HG02623 (cell line): ENCODE results near the gene L1TD1.
"Not testable (repeated sequence)": the region's sequence is repeated elsewhere in the genome, so short reads cannot be mapped to it uniquely, and the experiment has no call there.

Experiments
- ATAC-seq: cut with Tn5 transposase; IDR thresholded peaks from one replicate; pipeline ENCODE4 v1.9.1; 2021; ENCODE audit warnings: moderate library complexity; ENCODE audit not compliant: unreplicated experiment

The L1TD1 gene

DNA sequence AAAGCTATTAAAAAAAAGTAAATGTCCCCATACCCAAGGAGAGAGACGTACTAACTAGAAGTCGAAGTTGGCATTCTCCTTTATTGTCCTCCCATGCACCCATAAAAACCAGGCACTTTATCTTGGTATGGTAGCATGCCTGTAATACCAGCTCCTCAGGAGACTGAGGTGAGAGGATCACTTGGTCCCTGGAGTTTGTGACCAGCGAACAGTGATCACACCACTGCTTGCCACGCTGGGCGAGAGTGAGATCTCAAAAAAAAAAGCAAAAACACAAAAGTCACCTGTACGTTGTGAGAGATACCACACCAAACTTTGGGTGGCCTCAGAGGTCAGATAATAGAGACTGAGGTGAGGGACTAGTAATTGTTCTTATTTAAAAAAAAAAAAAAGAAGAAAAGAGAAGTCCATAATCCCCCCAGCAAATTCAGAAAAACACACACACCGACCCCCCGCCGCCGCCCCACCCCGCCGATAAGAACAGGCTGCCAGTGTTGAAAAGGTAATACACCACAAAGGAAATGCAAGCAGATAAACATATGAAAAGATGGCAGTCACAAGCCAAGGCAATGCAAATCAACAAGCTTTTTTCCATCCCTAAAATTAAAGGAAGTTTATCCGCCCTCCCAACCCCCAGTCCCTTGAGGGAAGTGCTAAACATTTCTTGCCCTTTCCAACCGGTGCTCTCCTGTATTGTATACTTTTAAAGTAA is 3.6 kb downstream of the L1TD1 start:
- no peak for ATAC-seq

- ATAC-seq = no peak
Measured at GRCh38 chr1:62198781-62199125, 4.1 kb downstream of the L1TD1 start.

- ATAC-seq = no peak
Measured at GRCh38 chr1:62207187-62207586, 12.5 kb downstream of the L1TD1 start.

GRCh38 chr1:62208087-62208486 is 13.4 kb downstream of the L1TD1 start:
- no peak for ATAC-seq

DNA sequence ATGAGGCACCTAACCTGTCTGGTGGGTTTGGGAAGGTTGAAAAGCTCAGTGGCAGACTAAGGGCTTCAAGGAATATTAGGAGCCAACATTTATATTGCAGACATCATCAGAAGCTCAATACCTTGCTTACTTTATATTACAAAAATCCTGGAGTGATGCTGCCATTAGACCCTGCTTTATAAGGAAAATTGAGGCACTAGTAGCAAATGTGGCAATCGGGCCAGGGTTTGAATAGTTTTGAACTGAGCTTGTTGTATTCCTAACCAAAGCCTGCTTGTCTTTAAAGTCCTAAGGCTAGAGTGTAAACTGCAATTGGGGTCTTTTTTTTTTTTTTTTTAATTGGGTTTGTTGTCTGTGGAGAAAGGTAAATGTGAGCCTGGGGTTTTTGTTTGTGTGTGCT is 14.3 kb downstream of the L1TD1 start:
- ATAC-seq = no peak

GRCh38 chr1:62209931-62210595 is 15.4 kb downstream of the L1TD1 start:
- no peak for ATAC-seq

DNA sequence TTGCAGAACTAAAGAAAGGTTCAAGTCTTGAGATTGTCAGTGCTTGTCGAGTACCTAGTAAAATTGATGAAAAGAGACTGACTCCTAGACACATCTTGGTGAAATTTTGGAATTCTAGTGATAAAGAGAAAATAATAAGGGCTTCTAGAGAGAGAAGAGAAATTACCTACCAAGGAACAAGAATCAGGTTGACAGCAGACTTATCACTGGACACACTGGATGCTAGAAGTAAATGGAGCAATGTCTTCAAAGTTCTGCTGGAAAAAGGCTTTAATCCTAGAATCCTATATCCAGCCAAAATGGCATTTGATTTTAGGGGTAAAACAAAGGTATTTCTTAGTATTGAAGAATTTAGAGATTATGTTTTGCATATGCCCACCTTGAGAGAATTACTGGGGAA is 16.3 kb downstream of the L1TD1 start:
- no peak for ATAC-seq

DNA sequence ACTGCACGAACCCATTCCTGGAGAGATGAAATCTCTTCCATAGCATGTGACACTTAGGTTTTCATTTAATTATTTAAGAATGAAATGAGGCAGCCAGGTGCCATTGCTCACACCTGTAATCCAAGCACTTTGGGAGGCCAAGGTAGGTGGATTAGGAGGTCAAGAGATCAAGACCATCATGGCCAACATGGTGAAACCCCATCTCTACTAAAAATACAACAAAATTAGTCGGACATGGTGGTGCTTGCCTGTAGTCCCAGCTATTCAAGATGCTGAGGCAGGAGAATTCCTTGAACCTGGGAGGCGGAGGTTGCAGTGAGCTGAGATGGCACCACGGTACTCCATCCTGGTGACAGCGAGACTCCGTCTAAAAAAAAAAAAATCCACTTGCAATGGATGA is 17.8 kb downstream of the L1TD1 start:
- ATAC-seq = no peak

DNA sequence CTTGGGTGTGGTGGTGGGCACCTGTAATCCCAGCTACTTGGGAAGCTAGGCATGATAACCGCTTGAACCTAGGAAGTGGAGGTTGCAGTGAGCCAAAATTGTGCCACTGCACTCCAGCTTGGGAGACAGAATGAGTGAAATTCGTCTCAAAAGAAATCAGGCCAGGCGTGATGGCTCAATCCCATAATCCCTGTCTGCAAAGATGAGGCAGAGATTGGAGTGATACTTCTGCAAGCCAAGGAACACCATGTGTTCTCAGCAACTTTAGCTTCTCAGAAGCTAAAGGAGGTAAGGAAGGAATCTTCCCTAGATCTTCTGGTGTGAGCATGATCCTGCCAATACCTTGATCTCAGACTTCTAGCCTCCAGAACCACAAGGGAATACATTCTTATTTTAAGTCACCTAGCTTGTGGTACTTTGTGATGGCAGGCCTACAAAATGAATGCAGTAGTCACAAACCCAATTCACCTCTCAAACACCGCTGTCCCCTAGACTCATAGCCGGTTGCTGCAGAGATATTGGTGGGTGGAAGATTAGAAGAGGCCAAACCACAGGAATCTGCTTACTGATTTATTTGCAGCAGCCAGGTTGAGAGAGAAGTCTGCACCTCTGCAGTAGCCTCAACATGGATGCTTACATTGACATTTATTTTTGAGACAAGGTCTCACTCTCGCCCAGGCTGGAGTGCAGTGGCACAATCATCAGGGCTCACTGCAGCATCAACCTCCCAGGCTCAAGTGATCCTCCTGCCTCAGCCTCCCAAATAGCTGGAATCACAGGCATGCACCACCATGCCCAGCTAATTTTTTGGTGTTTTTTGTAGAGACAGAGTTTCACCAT is 18.6 kb downstream of the L1TD1 start:
- no peak for ATAC-seq

DNA sequence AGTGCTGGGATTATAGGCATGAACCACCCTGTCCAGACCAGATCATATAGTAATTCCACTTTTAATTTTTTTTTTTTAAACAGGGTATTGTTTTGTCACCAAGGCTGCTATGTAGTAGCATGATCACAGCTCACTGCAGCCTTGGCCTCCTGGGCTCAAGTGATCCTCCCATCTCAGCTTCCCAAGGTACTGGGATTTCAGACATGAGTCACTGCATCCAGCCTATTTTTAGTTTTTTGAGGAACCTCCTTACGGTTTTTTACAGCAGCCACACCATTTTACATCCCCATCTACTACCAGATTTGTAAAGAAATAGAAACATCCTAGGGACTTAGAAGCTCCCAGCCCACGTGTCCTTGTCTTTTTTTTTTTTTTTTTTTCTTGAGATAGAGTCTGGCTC is 24.0 kb downstream of the L1TD1 start:
- no peak for ATAC-seq

DNA sequence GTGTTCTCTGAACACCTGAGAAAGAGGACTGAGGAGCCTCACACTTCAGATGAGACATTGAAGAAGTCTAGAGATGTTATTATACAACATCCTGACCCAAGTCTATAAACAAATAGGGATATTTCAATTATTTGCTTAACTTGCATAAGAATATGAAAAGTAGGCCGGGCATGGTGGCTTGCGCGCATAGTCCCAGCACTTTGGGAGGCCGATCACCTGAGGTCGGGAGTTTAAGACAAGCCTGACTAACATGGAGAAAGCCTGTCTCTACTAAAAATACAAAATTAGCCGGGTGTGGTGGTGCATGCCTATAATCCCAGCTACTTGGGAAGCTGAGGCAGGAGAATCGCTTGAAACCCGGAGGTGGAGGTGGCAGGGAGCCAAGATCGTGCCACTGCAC is 25.8 kb downstream of the L1TD1 start:
- ATAC-seq = not testable (repeated sequence)

DNA sequence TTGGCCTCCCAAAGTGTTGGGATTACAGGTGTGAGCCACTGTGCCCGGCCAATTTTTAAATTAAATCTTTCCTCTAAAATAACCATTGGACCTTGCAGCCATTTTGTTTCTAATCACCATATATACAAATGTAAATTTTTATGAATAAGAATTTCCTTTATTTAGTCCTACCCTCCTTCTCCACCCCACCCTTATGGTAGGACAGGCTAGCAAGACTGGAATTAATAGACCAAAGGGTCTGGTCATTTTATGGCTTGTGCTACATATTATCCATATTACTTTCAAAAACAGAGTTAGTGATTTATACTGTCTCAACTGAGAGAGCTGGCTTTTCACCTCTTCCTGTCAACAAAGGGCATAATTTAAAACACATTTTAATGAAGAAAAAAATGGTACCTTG is 26.5 kb downstream of the L1TD1 start:
- ATAC-seq = no peak

- ATAC-seq = no peak
Measured at GRCh38 chr1:62222321-62222720, 27.7 kb downstream of the L1TD1 start.

GRCh38 chr1:62224182-62224581 is 29.5 kb downstream of the L1TD1 start:
- no peak for ATAC-seq

GRCh38 chr1:62227496-62227895 is 32.8 kb downstream of the L1TD1 start:
- no peak for ATAC-seq

GRCh38 chr1:62228136-62228882 is 33.7 kb downstream of the L1TD1 start:
- ATAC-seq = no peak

GRCh38 chr1:62228883-62229187 is 34.2 kb downstream of the L1TD1 start:
- no peak for ATAC-seq

DNA sequence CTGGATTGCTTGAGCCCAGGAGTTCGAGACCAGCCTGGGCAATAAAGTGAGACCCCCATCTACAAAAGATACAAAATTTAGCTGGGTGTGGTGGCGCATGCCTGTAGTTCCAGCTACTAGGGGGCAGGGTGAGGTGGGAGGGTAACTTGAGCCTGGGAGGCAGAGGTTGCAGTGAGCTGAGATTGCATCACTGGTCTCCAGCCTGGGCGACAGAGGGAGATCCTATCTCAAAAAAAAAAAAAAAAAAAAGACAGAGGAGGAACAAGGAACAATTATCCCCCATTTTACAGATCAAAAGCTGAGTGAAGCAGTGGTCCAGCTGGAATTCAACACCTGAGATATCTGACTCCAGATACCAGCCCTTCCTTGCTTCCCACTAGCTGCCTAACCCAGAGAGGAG is 34.8 kb downstream of the L1TD1 start:
- no peak for ATAC-seq

GRCh38 chr1:62229932-62230331 is 35.3 kb downstream of the L1TD1 start:
- ATAC-seq = no peak

- no peak for ATAC-seq
Measured at GRCh38 chr1:62230718-62231117, 36.1 kb downstream of the L1TD1 start.

- ATAC-seq = no peak
Measured at GRCh38 chr1:62232871-62233278, 38.2 kb downstream of the L1TD1 start.
